ENCODE results near the gene R3HDM1.
"Not testable (repeated sequence)": the region's sequence is repeated elsewhere in the genome, so short reads cannot be mapped to it uniquely, and the experiment has no call there.

- TF ChIP-seq CTCF, POLR2A (IDR thresholded peaks at IDR 0.05): not testable (repeated sequence)
These were observed 172.8 kb downstream of the R3HDM1 start for GRCh38 chr2:135704075-135704474.
